HepG2 (cell line): ENCODE measurements around the gene NDRG2. TPM values are rescaled to one million over a fixed set of nuclear protein-coding genes. Genes with fewer than 3 reads are reported as not detected.

ENCODE experiments used
- AFF4 ChIP-seq: sonication (generic); formaldehyde crosslinking; IDR thresholded peaks from 2 replicates; pipeline ENCODE4 v1.4.0; 2020; ENCODE audit warnings: missing genetic modification reagents
- AGO2 ChIP-seq: fragments of 200-400 bp; formaldehyde crosslinking; optimal IDR thresholded peaks from 2 replicates; pipeline ENCODE3; 2017; ENCODE audit warnings: mild to moderate bottlenecking, low read depth, low read length, moderate library complexity
- BRF2 ChIP-seq: sonication (generic); formaldehyde crosslinking; IDR thresholded peaks from 2 replicates; pipeline ENCODE4 v1.8.1; 2022; ENCODE audit warnings: mild to moderate bottlenecking, missing genetic modification reagents
- ELK4 ChIP-seq: sonication (generic); formaldehyde crosslinking; IDR thresholded peaks from 2 replicates; pipeline ENCODE4 v1.9.0; 2021; ENCODE audit warnings: missing genetic modification reagents, borderline replicate concordance
- IRF2 ChIP-seq: IDR thresholded peaks from 2 replicates; pipeline ENCODE4 v1.6.1; 2018; ENCODE audit warnings: missing genetic modification reagents, missing compliant biosample characterization
- MAX ChIP-seq: IDR thresholded peaks from 2 replicates; pipeline ENCODE4 v1.6.1; 2012; ENCODE audit warnings: inconsistent platforms
- MIXL1 ChIP-seq: IDR thresholded peaks from 2 replicates; pipeline ENCODE4 v1.6.1; 2016
- NR0B2 ChIP-seq: sonication (generic); formaldehyde crosslinking; IDR thresholded peaks from 2 replicates; pipeline ENCODE4 v1.4.0; 2020; ENCODE audit warnings: mild to moderate bottlenecking, missing genetic modification reagents
- SP5 ChIP-seq: IDR thresholded peaks from 2 replicates; pipeline ENCODE4 v1.6.1; 2016; ENCODE audit warnings: low read depth, borderline replicate concordance
- UBTF ChIP-seq: sonication (generic); formaldehyde crosslinking; IDR thresholded peaks from 2 replicates; pipeline ENCODE4 v1.4.0; 2020; ENCODE audit warnings: mild to moderate bottlenecking, missing genetic modification reagents
- ZNF160 ChIP-seq: sonication (generic); formaldehyde crosslinking; IDR thresholded peaks from 2 replicates; pipeline ENCODE4 v1.8.0; 2022; ENCODE audit warnings: mild to moderate bottlenecking, inconsistent platforms, missing genetic modification reagents
- ZNF280D ChIP-seq: sonication (generic); formaldehyde crosslinking; IDR thresholded peaks from 2 replicates; pipeline ENCODE4 v1.5.1; 2020; ENCODE audit warnings: mild to moderate bottlenecking, missing genetic modification reagents
- ZNF713 ChIP-seq: sonication (generic); formaldehyde crosslinking; IDR thresholded peaks from 2 replicates; pipeline ENCODE4 v1.4.0; 2020; ENCODE audit warnings: mild to moderate bottlenecking, missing genetic modification reagents
- ZSCAN25 ChIP-seq: sonication (generic); formaldehyde crosslinking; IDR thresholded peaks from 2 replicates; pipeline ENCODE4 v1.8.0; 2022; ENCODE audit warnings: mild to moderate bottlenecking, missing genetic modification reagents
- polyA plus RNA-seq, 8 experiments: library from polyadenylated mRNA; depleted of rRNA in 3 of 8; stranded (reverse) in 7 of 8; unstranded in 1 of 8; fragments of >200 nt; fragmentation: Illumina TruSeq in 4 of 8; extraction: Trizol in 4 of 8; gene quantifications; 2 replicates each; pipeline versions ENCODE4 v1.2.1 to v1.2.3, GENCODE V29; 2011 to 2016; ENCODE audit warnings: low read depth in 4 of 8, missing spikeins in 1 of 8, mixed read lengths in 1 of 8; ENCODE audit not compliant: insufficient read depth in 1 of 8
- total RNA-seq, 5 experiments: library from RNA; depleted of rRNA; stranded (reverse); fragments of >200 nt; fragmentation: Illumina TruSeq; extraction: Trizol; gene quantifications; 2 replicates each; pipeline ENCODE4 v1.2.3, GENCODE V29; 2016; ENCODE audit warnings: low read depth in 1 of 5

Gene NDRG2
- total and polyA plus RNA-seq, 2 of the 13 experiments (the other 11 are each of a cell fraction or from before 2014, with no cell fraction given): 27.2 to 189 TPM

GRCh38 chr14:21038441-21039422 is 13.9 kb upstream of the NDRG2 start (continued):
- 0 out of 2 replicates have a peak, but pooled peaks have one; percentile 45 for TF ChIP-seq MIXL1 (CRISPR knock-in tag)
- no peak for TF ChIP-seq AGO2
- no peak for TF ChIP-seq ZNF713
- TF ChIP-seq SP5: no peak
- TF ChIP-seq AFF4 (CRISPR knock-in tag): no peak
- TF ChIP-seq UBTF (CRISPR knock-in tag): peak; percentile 48; the same call in 1 of the 2 replicates
- no peak for TF ChIP-seq ZNF160 (CRISPR knock-in tag)
- 0 out of 2 replicates have a peak, but pooled peaks have one; percentile 26 for TF ChIP-seq ZSCAN25 (CRISPR knock-in tag)
- no peak for TF ChIP-seq ELK4 (CRISPR knock-in tag)
- TF ChIP-seq ZNF280D: 0 out of 2 replicates have a peak, but pooled peaks have one; percentile 32
- TF ChIP-seq BRF2 (CRISPR knock-in tag): no peak
- TF ChIP-seq NR0B2 (CRISPR knock-in tag): peak; percentile 44; the same call in 1 of the 2 replicates
- 0 out of 2 replicates have a peak, but pooled peaks have one; percentile 49 for TF ChIP-seq IRF2
- peak; percentile 48; the same call in 1 of the 2 replicates for TF ChIP-seq MAX
